NCI-H2107 treated with DMSO at 0.1 percent for 48 hours (cell line): ENCODE measurements around the gene NEGR1.

Experiments used
- DNase-seq: peaks from one replicate; lab custom pipeline; 2025; ENCODE audit not compliant: unreplicated experiment; lab: John Stamatoyannopoulos, UW

Gene NEGR1

DNA sequence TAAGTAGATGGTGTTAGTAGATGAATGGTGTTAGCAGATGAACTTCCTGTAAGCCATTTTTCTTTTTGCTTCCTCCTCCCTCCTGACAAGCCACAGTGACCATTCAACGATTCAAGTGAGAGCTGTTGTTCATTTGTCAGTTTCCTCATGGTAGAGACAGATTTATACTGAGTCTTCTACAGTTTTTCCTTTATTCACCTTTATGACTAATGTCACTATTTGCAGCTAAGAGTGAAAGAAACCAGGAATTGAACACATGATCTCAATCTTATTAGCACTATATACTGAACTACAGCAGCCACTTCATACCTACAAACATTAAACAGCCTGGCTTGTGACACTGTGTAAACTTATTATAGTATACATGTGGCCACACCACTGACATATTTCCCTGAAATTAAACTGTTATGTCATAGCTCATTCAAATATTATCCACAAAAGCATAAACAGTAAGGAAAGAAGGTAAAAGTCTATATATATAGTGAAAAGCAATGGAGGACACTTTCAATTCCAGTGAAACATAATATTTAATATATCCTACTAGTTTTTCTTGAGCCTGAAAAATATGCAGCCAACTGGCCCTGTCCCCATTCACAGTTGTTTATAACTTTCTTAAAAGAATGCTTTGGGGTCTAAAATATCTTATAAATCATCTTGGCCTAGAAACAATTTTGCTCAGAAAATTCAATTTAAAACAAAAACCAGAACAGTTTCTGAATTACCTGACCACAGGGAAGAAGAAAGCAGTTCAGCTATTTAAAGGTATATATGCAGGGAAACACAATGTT lies 634.6 kb downstream of the NEGR1 start:
- DNase-seq, result no peak

DNA sequence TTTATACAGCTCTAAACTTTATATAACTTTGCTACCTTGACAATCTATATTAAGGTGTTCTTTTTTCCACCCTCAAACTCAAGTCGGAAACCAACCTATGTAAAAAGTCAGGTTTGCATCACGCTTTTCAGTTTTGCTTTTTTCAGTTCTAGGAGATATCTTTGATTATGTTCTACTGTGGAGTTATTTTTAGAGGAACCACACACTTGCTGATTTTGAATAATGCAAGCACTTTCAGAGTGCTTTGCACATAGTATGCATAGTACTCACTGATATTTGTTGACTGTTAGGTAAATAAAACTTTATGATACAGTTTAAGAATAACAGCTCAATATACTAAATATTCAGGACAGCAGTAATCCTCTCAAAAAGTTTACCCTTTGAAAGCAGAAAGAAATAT lies 637.3 kb downstream of the NEGR1 start:
- no peak for DNase-seq

DNA sequence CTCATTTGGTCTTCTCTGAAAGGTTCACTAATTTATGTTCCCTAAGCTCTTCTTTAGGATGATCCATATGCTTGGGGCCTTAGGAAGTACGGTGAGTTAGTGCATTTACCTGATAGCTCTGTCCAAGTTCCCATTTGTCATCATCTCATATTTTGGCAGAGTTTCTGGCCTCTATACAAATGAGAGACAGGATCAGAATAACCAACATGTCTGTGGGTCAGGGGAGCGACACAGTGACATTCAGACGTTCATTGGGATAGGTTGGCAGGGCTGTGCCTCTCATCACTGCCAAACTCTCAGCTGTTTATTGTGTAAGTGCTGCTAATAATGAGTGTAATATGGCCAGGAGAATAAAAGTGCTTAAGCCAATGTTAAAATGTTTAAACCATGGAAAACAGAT lies 640.4 kb downstream of the NEGR1 start:
- DNase-seq, result no peak

DNA sequence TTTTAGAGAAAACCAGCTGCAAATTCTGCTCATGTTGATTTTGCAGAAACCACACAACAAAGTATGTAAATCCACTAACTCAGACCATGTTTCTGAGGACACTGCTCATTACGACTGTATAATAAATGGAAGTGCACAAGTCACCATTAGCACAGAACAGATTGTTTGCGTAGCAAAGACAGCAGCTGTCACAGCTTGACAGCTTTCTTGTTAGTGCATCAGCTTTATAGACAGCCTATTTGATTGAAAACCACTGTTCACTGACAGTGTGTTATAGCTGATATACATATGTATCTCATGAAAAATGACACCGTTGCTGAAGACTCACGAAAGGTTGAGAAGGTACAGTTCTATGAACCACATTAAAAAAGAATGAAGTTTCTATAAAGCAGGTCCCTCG lies 641.3 kb downstream of the NEGR1 start:
- DNase-seq, result no peak

DNA sequence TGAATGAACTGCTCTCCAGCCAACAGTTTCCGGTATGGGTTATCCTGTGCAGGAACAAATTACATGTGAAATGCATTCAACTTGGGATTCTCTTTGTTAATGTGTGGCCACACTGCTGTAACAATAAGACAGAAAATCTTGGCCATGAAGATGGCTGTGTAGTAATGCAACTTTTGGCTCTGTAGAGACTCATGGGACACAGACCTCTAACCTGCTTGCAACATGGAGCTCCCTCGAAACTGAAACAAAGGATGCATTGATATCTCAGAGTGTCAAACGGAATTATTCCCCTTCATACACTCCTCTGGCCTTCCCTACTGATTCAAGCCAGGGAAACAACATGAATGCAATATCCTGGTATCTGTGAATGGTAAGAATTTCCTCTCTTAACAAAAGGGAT lies 642.2 kb downstream of the NEGR1 start:
- no peak for DNase-seq

DNA sequence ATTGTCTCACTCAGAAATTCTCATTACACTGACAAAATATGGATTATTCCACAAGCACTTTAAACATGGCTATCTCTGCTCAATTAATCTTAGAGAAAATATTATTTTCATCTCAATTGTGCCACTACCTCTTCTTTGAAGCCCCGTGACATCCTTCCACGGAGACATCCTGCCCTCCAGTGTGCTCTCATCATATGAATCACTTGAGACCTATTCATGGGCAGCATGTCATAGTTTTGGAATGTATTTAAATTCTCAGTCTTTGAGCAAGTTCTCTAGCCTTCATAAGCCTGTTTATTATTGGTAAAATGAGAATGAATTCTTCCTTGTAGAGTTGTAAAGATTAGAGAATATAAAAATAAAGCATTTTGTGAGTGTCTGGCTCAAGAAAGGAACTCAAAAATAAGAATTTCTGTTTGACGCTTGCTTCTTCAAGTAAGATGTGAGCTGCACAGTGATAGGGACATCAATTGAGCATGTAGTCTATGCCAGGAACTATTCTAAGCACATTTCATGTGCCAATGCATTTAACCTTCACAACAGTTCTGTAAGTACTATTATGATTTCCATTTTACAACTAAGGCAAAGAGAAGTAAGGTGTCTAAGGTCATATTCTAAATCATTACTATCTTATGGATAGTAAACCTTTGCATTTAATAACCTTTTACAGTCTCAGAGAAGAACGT lies 644.1 kb downstream of the NEGR1 start:
- DNase-seq, result no peak

- DNase-seq, result no peak
These were observed 646.8 kb downstream of the NEGR1 start for GRCh38 chr1:71635568-71635967.

DNA sequence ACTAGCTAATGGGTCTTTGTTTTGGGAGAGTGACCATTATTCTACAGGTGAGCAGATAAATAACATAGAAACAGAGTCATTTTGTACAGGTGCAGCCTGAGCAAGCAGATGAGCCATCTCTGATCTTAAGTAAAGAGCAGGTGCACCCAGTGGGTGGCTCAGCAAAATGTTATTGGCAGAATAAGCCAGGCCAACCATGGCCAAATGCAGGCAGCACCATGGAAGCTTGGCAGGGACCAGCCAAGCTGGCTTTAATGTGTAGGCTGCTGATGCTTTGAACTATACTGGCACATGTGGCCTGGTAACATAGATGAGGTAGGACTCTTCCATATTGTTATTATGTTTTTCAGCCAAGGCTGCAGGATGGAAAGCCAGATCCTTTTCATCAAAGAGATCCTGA lies 648.2 kb downstream of the NEGR1 start:
- no peak for DNase-seq

GRCh38 chr1:71630073-71630472 lies 652.3 kb downstream of the NEGR1 start:
- no peak for DNase-seq

GRCh38 chr1:71625004-71625403 lies 657.3 kb downstream of the NEGR1 start:
- no peak for DNase-seq

DNA sequence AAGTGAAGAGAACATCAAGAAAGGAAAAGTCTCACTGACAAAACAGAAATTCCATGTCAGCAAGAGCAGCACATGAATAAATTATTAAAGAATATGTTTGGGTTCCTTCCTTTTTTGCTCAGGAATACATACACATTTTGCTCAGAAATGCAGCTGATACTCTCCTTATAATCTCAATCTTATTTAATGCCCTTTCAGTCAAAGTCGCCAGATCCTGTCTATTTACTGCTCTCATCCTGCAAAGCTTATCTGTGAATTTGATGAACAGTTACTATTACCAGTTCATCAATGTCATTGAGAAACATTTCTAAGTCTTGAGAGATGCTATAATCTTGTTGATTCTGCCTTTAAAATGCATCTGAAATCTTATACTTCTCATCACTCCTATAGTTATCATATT lies 658.5 kb downstream of the NEGR1 start:
- DNase-seq, result no peak

GRCh38 chr1:71621785-71622184 lies 660.6 kb downstream of the NEGR1 start:
- no peak for DNase-seq

DNA sequence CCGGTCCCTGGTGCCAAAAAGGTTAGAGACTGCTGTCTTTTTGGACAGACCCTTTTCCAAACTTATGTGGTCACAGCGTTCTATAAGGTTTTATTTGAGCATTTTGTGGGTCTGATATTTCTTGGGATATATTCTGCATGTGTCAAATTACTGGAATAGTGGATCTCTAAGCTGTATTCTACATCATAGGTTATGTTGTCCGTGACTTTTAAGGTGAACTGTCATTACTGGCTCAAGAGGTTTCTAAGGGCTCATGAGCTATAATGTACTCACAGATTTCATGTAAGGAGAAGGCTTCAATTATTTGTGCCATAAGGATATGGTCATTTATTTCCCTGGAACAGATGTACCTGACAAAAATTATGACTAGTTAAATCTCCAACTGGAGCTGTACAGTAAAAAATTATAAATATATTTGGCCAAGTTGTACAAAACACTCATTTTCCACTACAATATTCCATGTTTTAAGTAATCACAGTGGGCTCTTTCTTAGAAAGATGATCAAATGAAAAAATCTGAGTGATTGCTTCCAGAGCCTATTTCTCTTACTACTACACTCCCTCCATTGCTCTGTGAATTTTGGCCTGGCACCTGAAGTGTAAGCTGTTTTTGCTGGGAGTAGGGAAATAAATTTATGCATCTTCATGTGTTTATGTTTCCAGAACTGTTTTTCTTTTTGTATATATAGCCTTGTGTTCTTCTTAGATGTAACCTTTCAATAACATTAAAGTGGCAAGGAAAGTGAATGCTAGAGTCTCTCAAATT lies 663.4 kb downstream of the NEGR1 start:
- DNase-seq, result no peak

DNA sequence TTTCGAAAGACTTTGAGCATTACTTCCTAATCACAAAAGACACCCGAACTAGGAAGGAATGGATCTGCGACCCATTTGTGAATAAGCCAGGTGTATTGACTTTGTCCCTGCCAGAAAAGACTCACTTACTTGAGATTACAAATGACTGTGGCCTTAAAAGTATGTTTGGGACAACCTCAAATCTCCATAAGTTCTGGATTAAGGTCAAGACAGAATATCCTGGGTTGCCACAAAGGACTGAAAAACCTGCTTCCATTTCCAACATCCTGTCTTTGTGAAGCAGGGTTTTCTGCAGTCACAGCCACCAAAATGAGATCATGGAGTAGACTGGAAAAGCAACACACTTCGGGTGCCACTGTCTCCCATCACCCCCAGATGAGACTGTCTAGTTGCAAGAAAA lies 664.1 kb downstream of the NEGR1 start:
- no peak for DNase-seq

- no peak for DNase-seq
These were observed 671.9 kb downstream of the NEGR1 start for GRCh38 chr1:71610476-71610875.

DNA sequence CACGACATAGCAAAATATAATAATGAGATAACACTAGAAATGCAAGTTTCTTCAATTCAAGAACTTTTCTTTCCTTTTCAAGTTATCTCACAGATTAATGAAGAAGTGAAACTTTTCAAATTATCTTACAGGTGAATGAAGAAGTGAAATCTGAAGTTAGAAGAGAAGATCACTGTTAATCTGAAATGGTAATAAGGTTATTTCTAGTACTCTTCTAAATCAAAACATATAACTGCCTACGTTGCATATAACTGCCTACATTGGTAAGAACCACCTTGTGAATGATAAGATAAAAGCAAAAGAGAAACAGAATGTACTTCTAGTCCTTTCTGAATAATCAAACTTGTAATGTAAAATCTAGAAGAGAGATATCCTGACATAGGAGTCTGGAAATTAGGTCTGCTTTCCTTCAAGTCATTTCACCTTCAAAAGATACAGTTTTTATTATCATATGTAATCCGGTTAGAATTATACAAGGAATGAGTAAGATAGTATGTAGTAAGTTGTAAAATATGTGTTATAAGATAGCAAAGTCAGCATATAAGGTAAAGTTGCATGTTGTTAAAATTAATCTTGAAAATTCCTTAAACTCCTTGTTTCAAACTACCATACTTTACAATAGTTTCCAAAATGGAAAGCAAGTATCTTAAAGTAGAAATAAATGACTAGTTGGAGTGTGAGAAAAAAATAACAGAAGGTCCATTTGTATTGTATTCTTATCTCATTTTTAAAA lies 679.1 kb downstream of the NEGR1 start:
- no peak for DNase-seq

DNA sequence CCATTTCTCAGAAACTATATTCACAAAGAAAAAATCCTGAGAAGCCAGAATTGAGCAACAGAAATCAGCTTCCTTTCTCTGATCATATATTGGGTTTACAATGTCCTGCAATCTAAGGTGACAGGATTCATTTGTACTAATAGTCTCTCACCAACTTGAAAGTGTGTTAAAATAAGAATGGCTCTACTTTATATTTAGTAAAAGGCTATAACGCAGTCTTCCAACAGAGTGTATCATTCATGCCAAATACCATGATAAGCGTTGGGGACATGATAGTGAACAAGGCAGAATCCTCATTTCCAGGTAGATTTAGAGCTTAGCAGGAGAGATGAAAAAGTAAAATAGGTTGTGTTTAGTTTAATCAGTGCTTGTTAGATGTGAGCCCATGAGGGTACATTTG lies 682.3 kb downstream of the NEGR1 start:
- DNase-seq, result no peak

GRCh38 chr1:71599306-71599705 lies 683.0 kb downstream of the NEGR1 start:
- no peak for DNase-seq

DNA sequence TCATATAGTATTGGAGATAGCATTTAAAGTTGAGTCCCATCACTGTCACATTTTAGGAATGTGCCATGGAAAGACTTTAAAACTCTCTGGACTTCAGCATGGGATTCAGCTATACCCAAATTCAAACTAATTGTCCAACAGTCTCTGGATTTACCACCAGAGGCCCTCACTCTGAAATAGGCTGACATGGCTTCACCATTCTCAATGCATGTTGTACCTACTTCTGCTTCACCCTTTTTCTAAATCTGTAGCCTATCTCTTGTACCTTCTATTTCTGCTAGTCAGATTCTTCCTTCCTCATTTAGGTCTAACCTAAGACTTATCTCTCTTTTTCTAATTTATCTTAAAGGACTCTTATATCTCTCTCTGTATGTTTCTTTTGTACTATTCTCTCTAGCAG lies 688.8 kb downstream of the NEGR1 start:
- DNase-seq, result no peak

DNA sequence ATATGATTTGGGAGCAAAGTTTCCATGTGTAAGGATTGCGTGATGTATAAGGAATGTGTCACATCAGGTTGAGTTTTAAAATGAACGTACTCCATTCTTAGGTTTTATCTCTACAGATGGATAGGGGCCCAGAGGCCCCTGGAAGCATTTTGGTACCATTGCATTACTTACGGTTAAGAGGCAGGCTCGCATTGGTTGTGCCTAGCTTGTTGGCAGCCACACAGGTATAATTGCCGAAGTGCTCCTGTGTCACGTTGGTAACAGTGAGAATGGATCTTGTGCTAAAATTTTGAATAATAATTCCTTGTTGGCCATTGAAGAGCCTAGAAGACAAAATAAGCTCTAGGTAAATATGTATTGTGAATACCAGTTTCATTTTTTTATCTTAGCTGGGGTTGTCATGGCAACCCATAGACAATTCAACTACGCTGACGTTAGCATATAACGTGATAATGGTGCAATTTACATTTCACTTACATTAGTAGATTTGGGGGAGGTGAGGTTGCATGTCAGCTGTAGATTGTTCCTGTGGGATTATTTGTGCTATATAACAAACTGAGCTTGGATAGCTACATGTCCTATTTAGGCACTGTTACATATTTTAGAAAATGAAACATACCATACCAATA lies 689.6 kb downstream of the NEGR1 start:
- no peak for DNase-seq

- DNase-seq, result no peak
These were observed 693.3 kb downstream of the NEGR1 start for GRCh38 chr1:71589005-71589404.
